GM18951 (cell line): ENCODE measurements around the gene TMEM178B.

ENCODE experiments used
- POLR2A ChIP-seq: IDR thresholded peaks from 4 replicates; pipeline ENCODE4 v1.6.1; 2011; ENCODE audit warnings: mild to moderate bottlenecking; ENCODE audit not compliant: insufficient read length, insufficient read depth; ENCODE audit errors: extremely low read depth
- in situ Hi-C: fragments of 300-500 bp; cut with MboI; formaldehyde crosslinking; loops from one replicate; pipeline ENCODE4 v1.12.0; 2022; ENCODE audit warnings: low sequenced_read_pairs, mixed read lengths, inconsistent platforms; ENCODE audit not compliant: unreplicated experiment

TMEM178B gene

DNA sequence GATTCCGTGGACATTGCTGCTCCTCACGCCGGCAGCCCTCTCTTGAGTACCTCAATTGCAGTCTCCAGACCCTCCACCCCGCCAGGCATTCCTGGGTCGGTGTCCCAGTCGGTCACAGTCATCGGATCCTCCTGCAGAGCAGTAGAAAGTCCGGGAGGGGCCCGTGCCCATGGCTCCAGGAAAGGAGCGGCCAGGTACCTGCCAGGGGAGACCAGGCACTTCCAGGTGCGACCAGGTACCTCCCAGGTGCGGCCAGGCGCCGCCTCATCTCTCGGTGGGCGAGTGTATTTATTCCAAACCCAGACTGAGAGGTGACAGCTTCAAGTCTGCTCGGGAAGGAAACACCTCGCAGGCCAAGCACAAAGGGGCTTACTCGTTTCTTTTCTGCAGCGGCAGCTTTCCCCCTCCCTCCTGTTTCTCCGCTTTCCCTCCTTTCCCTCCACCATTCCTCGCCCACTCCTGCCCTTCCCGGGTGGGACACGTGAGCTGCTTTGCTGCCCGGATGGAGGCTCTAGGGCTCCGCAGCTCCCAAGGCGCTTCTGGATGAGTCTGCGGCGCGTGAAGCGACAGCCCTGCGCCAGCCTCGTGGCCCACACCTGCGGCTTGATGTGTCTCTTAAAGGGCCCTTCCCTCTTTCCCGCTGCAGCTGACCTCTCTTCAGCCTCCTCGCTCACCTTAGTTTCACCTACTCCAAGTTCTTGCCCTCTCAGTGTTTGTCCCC is 438.0 kb downstream of the TMEM178B start:
- TF ChIP-seq POLR2A, result no peak
- in situ Hi-C loops, result no loop called here

DNA sequence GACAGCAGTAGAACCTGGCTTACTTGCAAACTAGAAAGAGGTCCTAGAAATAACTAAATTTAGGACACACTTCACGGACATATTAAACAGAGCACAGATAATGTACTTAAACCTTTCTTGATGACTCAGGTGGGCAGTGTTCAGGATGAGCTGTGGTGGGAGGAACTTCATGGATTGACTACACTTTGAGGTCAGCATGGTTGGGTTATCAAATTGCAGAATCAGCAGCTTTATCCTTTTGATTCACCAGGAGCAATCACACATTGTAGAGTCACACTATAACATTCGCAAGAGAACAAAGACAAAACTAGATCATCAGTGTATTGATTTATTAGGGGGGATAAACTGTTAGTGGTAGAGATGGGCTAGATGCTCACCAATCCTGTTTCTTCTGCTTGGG is 438.7 kb downstream of the TMEM178B start:
- in situ Hi-C loops, result no loop called here
- no peak for TF ChIP-seq POLR2A

DNA sequence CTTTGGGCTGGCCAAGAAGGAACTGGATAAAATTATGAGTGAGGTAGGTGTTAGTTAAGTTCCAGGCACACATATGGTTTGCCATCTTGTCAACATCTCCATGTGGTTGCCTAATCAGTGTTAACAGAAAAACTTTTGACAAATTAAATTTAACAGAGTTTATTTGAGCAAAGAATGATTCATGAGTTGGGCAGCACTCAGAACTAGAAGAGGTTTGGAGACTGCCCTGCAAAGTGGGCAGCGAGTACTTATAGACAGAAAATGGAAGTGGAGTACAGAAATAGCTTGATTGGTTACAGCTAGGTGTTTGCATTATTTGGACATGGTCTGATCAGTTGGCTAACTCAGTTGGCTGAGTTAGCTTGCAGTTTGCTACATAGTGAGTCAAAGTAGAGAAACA is 439.9 kb downstream of the TMEM178B start:
- in situ Hi-C loops, result no loop called here
- TF ChIP-seq POLR2A, result no peak

DNA sequence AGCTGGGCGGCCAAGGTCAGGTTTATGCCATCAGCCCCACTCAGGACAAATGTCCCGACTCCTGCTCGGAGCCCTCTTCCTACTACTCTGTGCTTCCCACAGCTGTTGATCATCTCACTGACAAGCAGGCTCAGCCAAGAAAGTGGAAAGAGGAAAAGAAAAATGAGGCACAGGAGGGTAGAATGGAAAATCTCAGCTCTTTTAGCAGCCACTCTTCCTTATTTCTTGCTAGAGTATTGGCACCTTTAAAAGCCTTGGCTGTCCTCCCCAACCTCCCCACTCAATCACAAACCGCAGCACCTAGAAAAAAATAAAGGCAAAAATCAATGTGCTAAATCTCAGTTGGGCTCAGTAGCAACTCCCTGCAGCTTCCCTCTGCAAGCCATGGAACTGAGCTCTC is 442.1 kb downstream of the TMEM178B start:
- in situ Hi-C loops, result no loop called here

DNA sequence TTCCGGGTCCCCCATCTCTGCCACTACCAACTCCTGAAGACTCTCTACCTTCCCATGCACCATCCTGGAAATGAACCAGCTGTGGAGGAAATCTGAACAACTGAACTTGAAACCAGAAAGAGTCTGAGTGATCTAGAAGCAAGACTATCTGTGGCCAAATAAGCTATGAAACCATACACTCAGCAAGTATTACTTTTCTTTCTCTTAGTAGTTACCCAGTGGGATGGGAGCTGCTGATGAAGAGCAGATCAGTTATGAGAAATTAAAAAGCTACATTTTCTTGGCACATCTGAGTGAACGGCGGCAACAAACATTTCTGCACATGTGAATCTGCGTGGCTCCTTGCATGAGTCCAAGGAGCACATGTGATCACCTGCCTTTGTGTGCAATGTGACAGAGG is 445.8 kb downstream of the TMEM178B start:
- no peak for TF ChIP-seq POLR2A
- in situ Hi-C loops, result no loop called here

More for the DNA sequence above, 442.1 kb downstream of the TMEM178B start:
- no peak for TF ChIP-seq POLR2A

DNA sequence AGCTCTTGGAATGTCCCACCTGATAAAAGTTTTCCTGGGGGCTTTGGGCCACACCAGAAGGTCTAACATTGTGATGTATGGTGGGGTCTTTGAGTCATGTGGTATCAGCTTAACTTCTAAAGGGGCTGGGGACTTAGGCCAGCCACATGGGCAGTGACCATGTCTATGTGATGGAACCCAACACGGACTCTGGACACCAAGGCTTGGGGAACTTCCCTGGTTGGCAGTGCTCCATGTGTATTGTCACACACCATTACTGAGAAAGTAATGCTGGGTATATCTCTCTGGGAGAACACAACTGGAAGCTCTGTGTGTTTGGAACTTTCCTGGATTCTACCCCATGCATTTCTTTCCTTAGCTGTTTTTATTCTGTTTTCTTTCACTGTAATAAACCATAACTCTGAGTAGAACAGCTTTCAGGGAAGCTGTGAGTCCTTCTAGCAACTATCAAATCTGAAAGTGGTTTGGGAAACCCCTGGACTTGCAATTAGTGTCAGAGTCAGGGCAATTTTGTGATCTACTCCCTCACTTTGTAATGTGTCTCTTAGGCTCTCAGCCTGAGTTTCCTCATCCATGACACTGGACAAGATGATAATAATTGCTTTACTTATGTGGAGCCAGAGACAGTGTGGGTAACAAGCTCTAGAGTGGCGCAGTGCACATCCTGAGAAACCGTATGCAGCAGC is 448.9 kb downstream of the TMEM178B start:
- TF ChIP-seq POLR2A, result no peak
- in situ Hi-C loops, result no loop called here

DNA sequence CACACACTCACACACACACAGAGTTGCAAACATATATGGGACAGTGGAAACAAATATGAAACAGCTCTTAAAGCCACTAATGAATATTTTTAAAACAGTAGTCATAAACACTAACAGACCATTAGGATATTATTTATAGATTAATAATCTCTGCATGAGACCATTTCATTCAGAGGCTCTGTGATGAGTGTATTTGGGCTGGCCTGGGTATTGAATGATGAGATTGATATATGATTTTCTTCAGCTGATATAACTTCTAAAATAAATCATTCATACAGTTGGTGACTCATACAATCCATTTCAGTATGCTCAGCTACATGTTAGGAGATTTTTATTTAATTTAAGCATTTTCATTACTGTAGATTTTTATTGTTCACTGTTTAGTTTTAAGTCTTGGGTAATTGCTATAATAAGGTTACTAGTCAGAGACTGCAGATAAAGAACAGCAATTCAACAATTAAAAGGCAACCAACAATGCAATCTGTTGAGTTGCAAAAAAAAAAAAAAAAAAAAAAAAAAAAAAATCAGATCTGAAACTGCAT is 452.2 kb downstream of the TMEM178B start:
- in situ Hi-C loops, result no loop called here

DNA sequence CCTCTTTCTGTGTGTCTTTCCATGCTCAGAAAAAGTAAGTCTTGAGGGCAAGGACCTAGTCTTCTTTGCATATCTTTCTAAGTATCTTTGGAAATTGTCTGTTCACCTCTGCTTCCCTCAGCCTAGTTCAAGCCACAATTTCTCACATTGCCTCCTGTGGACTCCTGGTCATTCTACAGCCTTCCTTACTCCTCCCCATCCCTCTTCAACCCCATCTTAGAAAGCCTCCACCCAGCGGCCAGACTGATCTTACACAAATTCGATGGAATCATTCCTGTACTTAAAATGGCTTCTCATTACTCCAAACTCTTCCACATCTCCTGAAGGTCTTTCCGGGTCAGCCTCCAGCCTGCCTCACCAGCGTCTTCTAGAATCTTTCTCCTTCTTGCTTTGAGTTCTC is 453.2 kb downstream of the TMEM178B start:
- no peak for TF ChIP-seq POLR2A
- in situ Hi-C loops, result no loop called here

More for the DNA sequence above, 452.2 kb downstream of the TMEM178B start:
- no peak for TF ChIP-seq POLR2A

DNA sequence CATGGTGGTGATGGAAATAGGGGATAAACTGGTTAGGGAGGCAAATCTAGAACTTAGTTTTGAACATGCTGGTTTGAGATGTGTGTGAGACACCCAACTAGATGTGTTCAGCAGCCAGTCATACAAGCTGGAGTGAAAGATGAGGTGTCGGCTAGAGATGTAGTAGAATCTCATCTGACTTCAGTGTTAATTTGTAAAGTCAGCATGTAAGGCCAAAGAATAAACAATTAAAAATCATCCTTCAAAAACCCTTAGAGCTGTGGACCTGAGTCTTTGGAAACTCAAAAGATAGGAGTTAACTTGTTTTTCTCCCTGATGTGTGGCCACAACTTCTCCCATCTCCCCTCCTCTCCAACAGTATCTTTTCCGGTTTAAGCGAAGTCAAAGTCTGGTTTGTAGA is 454.5 kb downstream of the TMEM178B start:
- TF ChIP-seq POLR2A, result no peak
- in situ Hi-C loops, result no loop called here
